ENCODE data around the gene RITA1.
"Not testable (repeated sequence)": the region's sequence is repeated elsewhere in the genome, so short reads cannot be mapped to it uniquely, and the experiment has no call there.

The RITA1 gene

GRCh38 chr12:113185180-113186032, at the start of gene RITA1, which contains the start of gene DDX54:
Gene RITA1 (plus strand): TSS chr12:113185721. CDS start chr12:113186747, 1,026 bp downstream.
Gene DDX54 (minus strand): TSS chr12:113185478. CDS start chr12:113185451, 27 bp downstream.
- no peak for FAIRE-seq

GRCh38 chr12:113136128-113136989, 49.2 kb upstream of the RITA1 start:
- no peak for FAIRE-seq

GRCh38 chr12:113136990-113137511, 48.5 kb upstream of the RITA1 start:
- no peak for FAIRE-seq

GRCh38 chr12:113137861-113138783, 47.4 kb upstream of the RITA1 start:
- FAIRE-seq, result no peak

GRCh38 chr12:113138826-113139225, 46.7 kb upstream of the RITA1 start:
- no peak for FAIRE-seq

- FAIRE-seq, result no peak
Measured at GRCh38 chr12:113140706-113141105, 44.8 kb upstream of the RITA1 start.

GRCh38 chr12:113141716-113142115, 43.8 kb upstream of the RITA1 start:
- not testable (repeated sequence) for FAIRE-seq

GRCh38 chr12:113142173-113142885, 43.2 kb upstream of the RITA1 start:
- FAIRE-seq, result no peak

- no peak for FAIRE-seq
Measured at GRCh38 chr12:113142886-113143332, 42.6 kb upstream of the RITA1 start.

GRCh38 chr12:113143959-113144358, 41.6 kb upstream of the RITA1 start:
- FAIRE-seq, result no peak

GRCh38 chr12:113144806-113145205, 40.7 kb upstream of the RITA1 start:
- FAIRE-seq, result no peak

- no peak for FAIRE-seq
Measured at GRCh38 chr12:113145720-113146551, 39.6 kb upstream of the RITA1 start.

- FAIRE-seq, result no peak
Measured at GRCh38 chr12:113146999-113147398, 38.5 kb upstream of the RITA1 start.

- no peak for FAIRE-seq
Measured at GRCh38 chr12:113149361-113150150, 36.0 kb upstream of the RITA1 start, which contains the start of gene CFAP73. Gene CFAP73 (plus strand): TSS chr12:113149724. CDS start chr12:113149858, 134 bp downstream.

- FAIRE-seq, result no peak
Measured at GRCh38 chr12:113151655-113152054, 33.9 kb upstream of the RITA1 start.

GRCh38 chr12:113152196-113152834, 33.2 kb upstream of the RITA1 start:
- FAIRE-seq, result no peak

GRCh38 chr12:113152835-113153814, 32.4 kb upstream of the RITA1 start:
- no peak for FAIRE-seq

All from islet of Langerhans (tissue), 1 donor.